ENCODE data around the gene HAND1.
A peak's percentile ranks its signal among the peaks of the same experiment; 100 is the strongest.

DNA sequence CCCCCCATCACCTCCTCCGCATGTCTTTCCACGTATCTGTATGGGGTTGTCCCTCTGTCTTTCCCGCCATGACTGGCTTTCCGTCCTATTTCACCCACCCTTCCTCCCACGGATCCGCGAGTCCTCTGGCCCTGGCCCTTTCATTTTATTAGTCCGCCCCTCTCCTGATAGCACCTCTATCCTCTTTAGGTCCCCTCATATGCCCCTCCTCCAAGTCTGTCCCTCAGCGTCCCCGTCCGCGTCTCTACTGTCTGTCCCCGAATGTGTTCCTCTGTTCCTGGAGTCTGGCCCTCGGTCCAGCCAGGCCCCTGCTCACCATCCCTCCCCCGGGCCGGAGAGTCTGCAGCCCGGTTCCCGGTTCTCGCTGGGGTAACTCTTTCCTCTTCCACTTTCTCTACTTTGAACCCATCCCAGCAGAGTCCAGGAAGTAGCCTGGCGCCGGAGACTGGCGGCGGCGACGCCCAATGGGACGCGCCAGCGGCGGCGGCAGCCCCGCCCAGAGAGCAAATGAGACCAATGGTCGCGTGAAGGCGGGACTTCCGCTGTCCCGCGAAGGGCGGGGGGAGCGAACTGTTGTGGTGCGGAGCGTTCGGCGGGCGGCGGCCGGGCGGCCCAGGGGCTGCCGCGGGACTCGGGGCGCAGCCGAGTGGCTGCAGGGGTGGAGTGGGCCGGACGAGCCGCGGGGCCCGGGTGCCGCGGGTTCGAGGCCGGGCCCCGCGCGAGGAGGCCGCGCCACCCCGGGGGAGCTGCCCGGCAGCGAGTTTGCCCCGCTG lies 32.4 kb downstream of the HAND1 start, which contains the start of gene SAP30L:
- TF ChIP-seq, protein P1, sequence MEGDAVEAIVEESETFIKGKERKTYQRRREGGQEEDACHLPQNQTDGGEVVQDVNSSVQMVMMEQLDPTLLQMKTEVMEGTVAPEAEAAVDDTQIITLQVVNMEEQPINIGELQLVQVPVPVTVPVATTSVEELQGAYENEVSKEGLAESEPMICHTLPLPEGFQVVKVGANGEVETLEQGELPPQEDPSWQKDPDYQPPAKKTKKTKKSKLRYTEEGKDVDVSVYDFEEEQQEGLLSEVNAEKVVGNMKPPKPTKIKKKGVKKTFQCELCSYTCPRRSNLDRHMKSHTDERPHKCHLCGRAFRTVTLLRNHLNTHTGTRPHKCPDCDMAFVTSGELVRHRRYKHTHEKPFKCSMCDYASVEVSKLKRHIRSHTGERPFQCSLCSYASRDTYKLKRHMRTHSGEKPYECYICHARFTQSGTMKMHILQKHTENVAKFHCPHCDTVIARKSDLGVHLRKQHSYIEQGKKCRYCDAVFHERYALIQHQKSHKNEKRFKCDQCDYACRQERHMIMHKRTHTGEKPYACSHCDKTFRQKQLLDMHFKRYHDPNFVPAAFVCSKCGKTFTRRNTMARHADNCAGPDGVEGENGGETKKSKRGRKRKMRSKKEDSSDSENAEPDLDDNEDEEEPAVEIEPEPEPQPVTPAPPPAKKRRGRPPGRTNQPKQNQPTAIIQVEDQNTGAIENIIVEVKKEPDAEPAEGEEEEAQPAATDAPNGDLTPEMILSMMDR (IDR thresholded peaks at IDR 0.05) = peak in 1 of 4 experiments; percentile 25
- peak; percentile 89 for TF ChIP-seq POLR2A (IDR thresholded peaks at IDR 0.05)

Measured in prostate gland (tissue), 2 donors.